Anterior cingulate cortex (tissue), 58 donors: ENCODE data around the gene RILPL1.
"Not testable (repeated sequence)": the region's sequence is repeated elsewhere in the genome, so short reads cannot be mapped to it uniquely, and the experiment has no call there.

Experiments
- DNase-seq, 58 donors: peaks; one replicate each; lab custom pipeline; 2025; lab: John Stamatoyannopoulos, UW

Gene RILPL1

DNA sequence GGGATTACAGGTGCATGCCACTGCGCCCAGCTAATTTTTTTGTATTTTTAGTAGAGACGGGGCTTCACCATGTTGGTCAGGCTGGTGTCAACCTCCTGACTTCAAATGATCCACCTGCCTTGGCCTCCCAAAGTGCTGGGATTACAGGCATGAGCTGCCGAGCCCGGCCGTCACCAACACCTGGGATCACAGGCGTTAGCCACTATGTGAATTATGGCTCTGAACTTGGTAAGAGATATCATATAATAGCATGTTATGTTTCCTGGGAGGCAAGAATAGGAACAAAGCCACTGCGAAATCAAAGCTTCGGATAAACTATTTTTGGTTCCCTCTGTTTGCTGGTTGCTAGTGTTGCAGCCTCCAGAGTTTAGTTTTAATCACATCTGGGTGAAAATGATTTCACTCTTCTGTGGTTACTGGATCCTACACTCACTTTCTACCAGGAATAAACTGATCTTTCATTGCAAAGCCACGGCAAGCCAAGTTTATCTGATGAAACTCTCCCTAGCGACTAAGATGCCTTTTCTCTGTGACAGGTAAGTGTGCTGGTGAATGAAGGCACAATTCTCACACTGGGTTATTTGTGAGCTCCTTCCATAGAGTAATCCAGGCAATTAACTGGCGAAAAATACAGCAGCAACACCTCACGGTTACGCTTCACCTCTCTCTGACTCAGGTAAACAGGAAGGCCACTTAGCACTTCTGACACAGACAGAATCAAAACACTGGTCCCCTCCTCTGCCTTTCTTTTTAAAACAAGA is 58.9 kb downstream of the RILPL1 start:
- DNase-seq: peak in 1 of 58 donors; percentile 36

- no peak for DNase-seq
Measured at GRCh38 chr12:123472438-123472849, 61.1 kb downstream of the RILPL1 start.

- DNase-seq: peak in 37 of 58 donors; percentile 6 to 83 (median 42)
Measured at GRCh38 chr12:123471374-123472068, 62.0 kb downstream of the RILPL1 start.

GRCh38 chr12:123469978-123470377 is 63.5 kb downstream of the RILPL1 start:
- no peak for DNase-seq

GRCh38 chr12:123468786-123469185 is 64.7 kb downstream of the RILPL1 start:
- DNase-seq: no peak

GRCh38 chr12:123465084-123465483 is 68.4 kb downstream of the RILPL1 start:
- no peak for DNase-seq

DNA sequence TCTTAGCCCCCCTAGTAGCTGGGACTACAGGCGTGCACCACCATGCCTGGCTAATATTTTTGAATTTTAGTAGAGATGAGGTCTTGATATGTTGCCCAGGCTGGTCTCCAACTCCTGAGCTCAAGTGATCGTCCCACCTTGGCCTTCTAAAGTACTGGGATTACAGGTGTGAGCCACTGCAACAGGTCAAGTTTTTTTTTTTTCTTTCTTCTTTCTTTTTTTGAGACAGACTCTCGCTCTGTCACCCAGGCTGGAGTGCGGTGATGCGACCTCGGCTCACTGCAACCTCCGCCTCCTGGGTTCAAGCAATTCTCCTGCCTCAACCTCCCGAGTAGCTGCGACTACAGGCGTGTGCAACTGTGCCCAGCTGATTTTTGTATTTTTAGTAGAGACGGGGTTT is 70.3 kb downstream of the RILPL1 start:
- DNase-seq: not testable (repeated sequence)

- peak in 57 of 58 donors; percentile 33 to 92 (median 78) for DNase-seq
Measured at GRCh38 chr12:123457980-123458779, 75.3 kb downstream of the RILPL1 start, which contains the start of gene SNRNP35. TSS of gene SNRNP35 (plus strand) at chr12:123458139. CDS start at chr12:123465541, 7,402 bp downstream.

GRCh38 chr12:123453165-123453564 is 80.4 kb downstream of the RILPL1 start:
- DNase-seq: no peak

DNA sequence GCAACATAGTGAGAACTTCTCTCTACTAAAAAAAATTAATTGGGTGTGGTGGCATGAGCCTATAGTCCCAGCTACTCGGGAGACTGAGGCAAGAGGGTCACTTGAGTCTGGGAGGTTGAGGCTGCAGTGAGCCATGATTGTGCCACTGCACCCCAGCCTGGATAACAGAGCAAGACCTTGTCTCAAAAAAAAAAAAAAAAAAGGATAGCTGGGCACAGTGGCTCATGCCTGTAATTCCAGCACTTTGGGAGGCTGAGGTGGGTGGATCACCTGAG is 81.3 kb downstream of the RILPL1 start:
- not testable (repeated sequence) for DNase-seq

GRCh38 chr12:123450636-123451035 is 82.9 kb downstream of the RILPL1 start:
- DNase-seq: no peak

- DNase-seq: no peak
Measured at GRCh38 chr12:123449856-123450255, 83.7 kb downstream of the RILPL1 start.

DNA sequence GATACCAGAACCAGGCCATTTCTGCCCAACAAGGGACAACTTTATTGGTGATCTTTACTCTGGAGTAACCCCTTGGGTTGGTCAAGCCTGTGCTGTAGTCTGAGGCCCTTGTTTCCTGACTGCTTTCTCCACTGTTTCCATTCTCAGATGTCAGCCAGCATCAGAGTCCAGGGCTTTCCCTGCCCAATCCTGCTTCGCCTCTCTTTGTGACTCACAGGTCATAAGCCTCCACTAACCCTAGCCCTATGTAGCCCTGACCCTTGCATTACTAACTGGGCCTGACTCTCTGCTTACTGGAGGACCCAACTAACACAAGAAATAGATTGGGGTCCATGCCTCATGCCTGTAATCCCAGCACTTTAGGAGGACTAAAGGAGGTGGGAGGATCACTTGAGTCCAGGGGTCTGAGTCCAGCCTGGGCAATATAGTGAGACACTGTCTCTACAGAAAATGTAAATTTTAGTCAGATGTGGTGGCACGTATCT is 84.2 kb downstream of the RILPL1 start:
- DNase-seq: no peak

GRCh38 chr12:123446333-123446713 is 87.2 kb downstream of the RILPL1 start:
- DNase-seq: no peak

DNA sequence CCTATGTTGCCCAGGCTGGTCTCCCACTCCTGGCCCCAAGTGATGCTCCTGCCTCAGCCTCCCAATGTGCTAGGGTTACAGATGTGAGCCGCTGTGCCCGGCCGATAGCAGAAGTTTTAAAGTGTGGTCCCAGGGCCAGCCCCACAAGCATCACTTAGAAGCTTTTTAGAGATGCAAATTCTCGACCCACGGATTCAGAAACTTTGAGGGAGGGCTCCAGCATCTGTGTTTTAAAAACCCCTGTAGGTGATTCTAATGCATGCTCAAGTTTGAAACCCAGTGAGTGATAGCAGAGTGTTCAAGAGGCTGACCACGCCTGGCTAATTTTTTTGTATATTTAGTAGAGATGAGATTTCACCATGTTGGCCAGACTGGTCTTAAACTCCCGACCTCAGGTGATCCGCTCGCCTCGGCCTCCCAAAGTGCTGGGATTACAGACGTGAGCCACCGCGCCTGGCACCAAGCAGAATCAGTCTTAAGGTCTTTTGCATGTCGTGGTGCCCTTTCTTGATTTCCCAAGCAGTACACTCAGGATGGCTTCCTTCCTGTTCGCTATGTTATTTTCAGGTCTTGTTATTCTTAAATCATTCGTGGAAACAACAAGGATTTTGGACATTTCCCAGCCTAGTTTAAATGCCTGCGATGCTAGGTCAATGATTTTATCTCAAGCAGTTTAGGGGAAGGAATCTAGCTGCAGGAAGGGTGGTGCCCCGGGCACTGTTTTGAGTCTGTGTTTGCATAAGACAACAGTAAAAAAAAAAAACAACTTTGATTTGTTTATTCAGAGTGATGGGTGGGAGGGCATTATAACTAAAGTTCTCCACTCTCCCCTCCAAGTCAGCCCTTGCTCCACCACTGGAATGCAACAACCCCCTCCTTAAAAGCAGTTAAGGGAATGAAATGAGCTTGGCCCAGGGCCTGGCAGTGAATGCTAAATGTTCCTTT is 87.9 kb downstream of the RILPL1 start:
- DNase-seq: peak in 1 of 58 donors; percentile 3

GRCh38 chr12:123444092-123445026 is 89.2 kb downstream of the RILPL1 start:
- DNase-seq: no peak

DNA sequence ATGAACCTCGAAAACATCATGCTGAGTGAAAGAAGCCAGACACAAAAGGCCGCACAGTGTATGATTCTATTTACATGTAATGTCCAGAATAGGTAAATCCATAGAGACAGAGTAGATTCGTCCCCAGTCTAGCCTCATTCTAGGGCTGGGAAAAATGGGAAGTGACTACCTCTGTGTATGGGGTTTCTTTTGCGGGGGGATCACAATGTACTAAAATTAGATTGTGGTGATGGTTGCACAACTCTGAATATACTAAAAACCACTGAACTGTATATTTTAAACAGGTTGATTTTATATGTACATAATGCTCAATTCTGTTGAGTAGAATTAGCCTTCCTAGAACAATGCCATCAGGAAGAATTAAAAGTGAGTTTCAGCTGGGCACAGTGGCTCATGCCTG is 90.7 kb downstream of the RILPL1 start:
- no peak for DNase-seq

- no peak for DNase-seq
Measured at GRCh38 chr12:123441523-123442164, 91.9 kb downstream of the RILPL1 start.
